CD8-positive, alpha-beta memory T cell (primary cell): ENCODE results near the gene VCPKMT. TPM values are rescaled to one million over a fixed set of nuclear protein-coding genes. Genes with fewer than 3 reads are reported as not detected.
A peak's percentile ranks its signal among the peaks of the same experiment; 100 is the strongest.
"Not testable (repeated sequence)": the region's sequence is repeated elsewhere in the genome, so short reads cannot be mapped to it uniquely, and the experiment has no call there.

Source experiments
- CTCF ChIA-PET: fragments of 350-600 bp; sonication (Branson Sonifier 250); formaldehyde crosslinking; loops from one replicate; lab custom pipeline; 2021; ENCODE audit warnings: antibody characterized with exemption; lab: Charles Lee
- POLR2A ChIA-PET: fragments of 350-600 bp; sonication (Branson Sonifier 250); formaldehyde crosslinking; loops from one replicate; lab custom pipeline; 2021; ENCODE audit warnings: antibody characterized with exemption; lab: Charles Lee
- DNase-seq, 5 donors: peaks; one replicate each; pipeline versions ENCODE4 v3.0.0 to v3.0.0-alpha.2; 2020 to 2022; ENCODE audit warnings: mixed read lengths in 1 of 5
- H3K27ac ChIP-seq: one replicate; pipeline ENCODE4 v1.7.0; 2013; ENCODE audit warnings: low read depth, mild to moderate bottlenecking, low read length, moderate library complexity
- H3K27me3 ChIP-seq: 2 replicates; pipeline ENCODE4 v1.7.0; 2013; ENCODE audit warnings: low read length, mild to moderate bottlenecking; ENCODE audit not compliant: insufficient read depth, poor library complexity, severe bottlenecking
- H3K36me3 ChIP-seq: 2 replicates; pipeline ENCODE4 v1.7.0; 2013; ENCODE audit warnings: mild to moderate bottlenecking, low read length, moderate library complexity; ENCODE audit not compliant: insufficient read depth
- H3K4me1 ChIP-seq: 2 replicates; pipeline ENCODE4 v1.7.0; 2013; ENCODE audit warnings: mild to moderate bottlenecking, low read length, moderate library complexity; ENCODE audit not compliant: insufficient read depth
- H3K4me3 ChIP-seq: 2 replicates; pipeline ENCODE4 v1.7.0; 2013; ENCODE audit warnings: mild to moderate bottlenecking, low read length
- H3K9me3 ChIP-seq: 2 replicates; pipeline ENCODE4 v1.7.0; 2013; ENCODE audit warnings: mild to moderate bottlenecking, low read length
- H3K27ac Mint-ChIP-seq, 8 donors: one replicate each; pipeline ENCODE4 v1.8.0; 2020 to 2021; ENCODE audit warnings: mixed read lengths in 8 of 8, mild to moderate bottlenecking in 6 of 8, inconsistent platforms in 3 of 8, moderate library complexity in 3 of 8
- H3K27me3 Mint-ChIP-seq, 2 donors: one replicate each; pipeline ENCODE4 v1.8.0; 2020 to 2021; ENCODE audit warnings: mixed read lengths in 2 of 2, mild to moderate bottlenecking in 1 of 2, moderate library complexity in 1 of 2
- H3K36me3 Mint-ChIP-seq, 3 donors: one replicate each; pipeline ENCODE4 v1.8.0; 2020 to 2021; ENCODE audit warnings: mixed read lengths in 3 of 3, inconsistent platforms in 1 of 3, mild to moderate bottlenecking in 1 of 3
- H3K4me1 Mint-ChIP-seq, 3 donors: one replicate each; pipeline ENCODE4 v1.8.0; 2020 to 2021; ENCODE audit warnings: mixed read lengths in 3 of 3, inconsistent platforms in 1 of 3, mild to moderate bottlenecking in 1 of 3
- H3K4me3 Mint-ChIP-seq, 7 donors: one replicate each; pipeline ENCODE4 v1.8.0; 2020 to 2021; ENCODE audit warnings: mixed read lengths in 7 of 7, mild to moderate bottlenecking in 6 of 7, moderate library complexity in 4 of 7, inconsistent platforms in 2 of 7
- H3K9me3 Mint-ChIP-seq, 5 donors: one replicate each; pipeline ENCODE4 v1.8.0; 2020 to 2022; ENCODE audit warnings: mixed read lengths in 5 of 5, mild to moderate bottlenecking in 3 of 5, moderate library complexity in 2 of 5, inconsistent platforms in 1 of 5
- polyA plus RNA-seq: library from polyadenylated mRNA; unstranded; fragments of 300-500 nt; fragmentation: Illumina TruSeq; gene quantifications from one replicate; pipeline ENCODE4 v1.2.3, GENCODE V29; 2021
- total RNA-seq, 2 experiments: library from RNA; stranded (reverse); gene quantifications; one replicate each; pipeline ENCODE4 v1.2.3, GENCODE V29; 2021

VCPKMT gene
- total and polyA plus RNA-seq, 3 experiments from 2014 or later = 11.7 to 19.9 (median 16.5) TPM

- H3K4me1 ChIP-seq = peaks cover 41% of the 10 kb centered on the region
Measured at GRCh38 chr14:50079103-50079502, 37.3 kb downstream of the VCPKMT start.

GRCh38 chr14:50073663-50074062, 42.7 kb downstream of the VCPKMT start:
- H3K9me3 Mint-ChIP-seq, H3K36me3 ChIP-seq, CTCF ChIA-PET, H3K4me3 Mint-ChIP-seq, DNase-seq, H3K27me3 Mint-ChIP-seq, H3K9me3 ChIP-seq, POLR2A ChIA-PET, H3K27me3 ChIP-seq, H3K4me3 ChIP-seq, H3K36me3 Mint-ChIP-seq, H3K27ac ChIP-seq, H3K4me1 ChIP-seq: not testable (repeated sequence)
- Mint-ChIP-seq H3K4me1 (peaks cover 17 to 40% (median 30%) of the 10 kb centered on the region in 3 donors), H3K27ac (peak overlapping the region in 1 of 8 donors; percentile 33)

More at GRCh38 chr14:50079103-50079502, 37.3 kb downstream of the VCPKMT start:
- DNase-seq, H3K9me3 Mint-ChIP-seq, H3K36me3 Mint-ChIP-seq, H3K27ac ChIP-seq, H3K4me3 ChIP-seq, H3K4me3 Mint-ChIP-seq, H3K27me3 ChIP-seq, H3K27me3 Mint-ChIP-seq, POLR2A ChIA-PET, CTCF ChIA-PET, H3K9me3 ChIP-seq, H3K36me3 ChIP-seq: not testable (repeated sequence)
- H3K27ac Mint-ChIP-seq = peak overlapping the region in 6 of 8 donors; percentile 11 to 68 (median 52)
- peaks cover 37 to 62% (median 48%) of the 10 kb centered on the region in 3 donors for H3K4me1 Mint-ChIP-seq

- POLR2A ChIA-PET = interaction anchor here (1.4 kb wide), 1 partner anchor 10 kb away, joined by 4 read pairs; no protein-coding TSS in a partner anchor
- Histone ChIP-seq H3K4me3 (no peak overlapping the region), H3K27ac (no peak overlapping the region), H3K9me3 (no peaks in the 10 kb centered on the region), H3K36me3 (no peaks in the 10 kb centered on the region), H3K4me1 (peaks cover 3% of the 10 kb centered on the region), H3K27me3 (no peaks in the 10 kb centered on the region)
- H3K27ac Mint-ChIP-seq = peak overlapping the region in 5 of 8 donors; percentile 15 to 67 (median 54)
- H3K27me3 Mint-ChIP-seq = no peaks in the 10 kb centered on the region
- peaks cover 1 to 10% (median 4%) of the 10 kb centered on the region in 3 donors for H3K36me3 Mint-ChIP-seq
- no peak for DNase-seq
- H3K4me3 Mint-ChIP-seq = no peak overlapping the region
- peaks cover 16 to 35% (median 30%) of the 10 kb centered on the region in 3 donors for H3K4me1 Mint-ChIP-seq
- H3K9me3 Mint-ChIP-seq = no peaks in the 10 kb centered on the region
- CTCF ChIA-PET = interaction anchor here (0.6 to 1.5 kb wide), 6 partner anchors 10 to 24 kb away, joined by 3 to 5 read pairs (median 3); no protein-coding TSS in a partner anchor
Measured at GRCh38 chr14:50072395-50072794, 44.0 kb downstream of the VCPKMT start.

GRCh38 chr14:50070840-50071548, 45.4 kb downstream of the VCPKMT start:
- CTCF ChIA-PET = interaction anchor here (1.4 to 1.5 kb wide), 2 partner anchors 9 to 17 kb away, joined by 3 to 5 read pairs; no protein-coding TSS in a partner anchor
- Mint-ChIP-seq H3K36me3 (peaks cover 1 to 11% (median 6%) of the 10 kb centered on the region in 3 donors), H3K9me3 (no peaks in the 10 kb centered on the region), H3K4me1 (peaks cover 14 to 34% (median 30%) of the 10 kb centered on the region in 3 donors), H3K27me3 (no peaks in the 10 kb centered on the region), H3K4me3 (no peak overlapping the region), H3K27ac (peak overlapping the region in 4 of 8 donors; percentile 5 to 83 (median 57))
- no peak for DNase-seq
- no peak overlapping the region for H3K27ac ChIP-seq
- POLR2A ChIA-PET = interaction anchor here (0.6 kb wide), 1 partner anchor 208 kb away, joined by 3 read pairs; no protein-coding TSS in a partner anchor
- H3K27me3 ChIP-seq = no peaks in the 10 kb centered on the region
- H3K9me3 ChIP-seq = no peaks in the 10 kb centered on the region
- H3K4me1 ChIP-seq = peaks cover 7% of the 10 kb centered on the region
- no peak overlapping the region for H3K4me3 ChIP-seq
- H3K36me3 ChIP-seq = no peaks in the 10 kb centered on the region

- Histone ChIP-seq H3K27ac (no peak overlapping the region), H3K27me3 (no peaks in the 10 kb centered on the region), H3K9me3 (no peaks in the 10 kb centered on the region), H3K4me1 (peaks cover 15% of the 10 kb centered on the region), H3K36me3 (no peaks in the 10 kb centered on the region), H3K4me3 (no peak overlapping the region)
- Mint-ChIP-seq H3K4me1 (peaks cover 21 to 37% (median 35%) of the 10 kb centered on the region in 3 donors), H3K9me3 (no peaks in the 10 kb centered on the region), H3K36me3 (peaks cover 1 to 10% (median 6%) of the 10 kb centered on the region in 3 donors), H3K4me3 (no peak overlapping the region), H3K27ac (peak overlapping the region in 1 of 8 donors; percentile 57), H3K27me3 (no peaks in the 10 kb centered on the region)
- ChIA-PET POLR2A (interaction anchor here (0.6 kb wide), 1 partner anchor 207 kb away, joined by 3 read pairs; no protein-coding TSS in a partner anchor), CTCF (interaction anchor here (1.8 kb wide), 1 partner anchor 12 kb away, joined by 4 read pairs; no protein-coding TSS in a partner anchor)
- DNase-seq = no peak
Measured at GRCh38 chr14:50070230-50070629, 46.1 kb downstream of the VCPKMT start.

- Histone ChIP-seq H3K27ac (no peak overlapping the region), H3K36me3 (no peaks in the 10 kb centered on the region), H3K4me1 (peaks cover 24% of the 10 kb centered on the region), H3K9me3 (no peaks in the 10 kb centered on the region), H3K27me3 (no peaks in the 10 kb centered on the region), H3K4me3 (no peak overlapping the region)
- H3K4me3 Mint-ChIP-seq = no peak overlapping the region
- no peak for DNase-seq
- no peaks in the 10 kb centered on the region for H3K27me3 Mint-ChIP-seq
- CTCF ChIA-PET = interaction anchor here (1.8 kb wide), 1 partner anchor 13 kb away, joined by 4 read pairs; no protein-coding TSS in a partner anchor
- no peaks in the 10 kb centered on the region for H3K9me3 Mint-ChIP-seq
- peaks cover 1 to 6% (median 6%) of the 10 kb centered on the region in 3 donors for H3K36me3 Mint-ChIP-seq
- H3K4me1 Mint-ChIP-seq = peaks cover 30 to 43% (median 41%) of the 10 kb centered on the region in 3 donors
- H3K27ac Mint-ChIP-seq = peak overlapping the region in 1 of 8 donors; percentile 63
- POLR2A ChIA-PET = no interaction called here
Measured at GRCh38 chr14:50069325-50069724, 47.0 kb downstream of the VCPKMT start.

- Histone ChIP-seq H3K4me1 (peaks cover 32% of the 10 kb centered on the region), H3K9me3 (no peaks in the 10 kb centered on the region), H3K36me3 (no peaks in the 10 kb centered on the region), H3K27ac (no peak overlapping the region), H3K27me3 (no peaks in the 10 kb centered on the region), H3K4me3 (no peak overlapping the region)
- Mint-ChIP-seq H3K4me1 (peaks cover 39 to 50% (median 49%) of the 10 kb centered on the region in 3 donors), H3K9me3 (no peaks in the 10 kb centered on the region), H3K27me3 (no peaks in the 10 kb centered on the region), H3K4me3 (no peak overlapping the region), H3K36me3 (peaks cover 1 to 6% (median 6%) of the 10 kb centered on the region in 3 donors), H3K27ac (peak overlapping the region in 1 of 8 donors; percentile 65)
- ChIA-PET POLR2A (interaction anchor here (1.2 kb wide), 2 partner anchors 8 to 13 kb away, joined by 3 to 4 read pairs; no protein-coding TSS in a partner anchor), CTCF (no interaction called here)
- DNase-seq = no peak
Measured at GRCh38 chr14:50068496-50068895, 47.9 kb downstream of the VCPKMT start.
